Measurements from ENCODE around the gene SLC19A3. TPM values are rescaled to one million over a fixed set of nuclear protein-coding genes. Genes with fewer than 3 reads are reported as not detected.

SLC19A3 gene
- total and polyA plus RNA-seq, 7 donors = 0.11 to 0.69 (median 0.34) TPM; not detected in 1

- no peak for TF ChIP-seq CTCF (IDR thresholded peaks at IDR 0.05)
- H3K27ac ChIP-seq = no peak overlapping the region
- intact Hi-C loops (cut with DNase I) = loop anchor here in 1 of 2 donors (5.0 kb wide), 1 partner anchor 110 kb away; no protein-coding TSS in a partner anchor
- H3K4me3 ChIP-seq = no peak overlapping the region
- 68 to 81% (median 75%) methylated on average over 8 of the region's 8 CpGs for WGBS, 3 donors
- DNase-seq (no peak), ATAC-seq (no peak)
- H3K27me3 ChIP-seq (ENCODE audit: insufficient read depth in 3 of 3, low read length in 2 of 3) = no peaks in the 10 kb centered on the region
- H3K9me3 ChIP-seq = no peaks in the 10 kb centered on the region
- H3K36me3 ChIP-seq (ENCODE audit: insufficient read depth in 1 of 2, low read depth in 1 of 2) = no peaks in the 10 kb centered on the region
- H3K4me1 ChIP-seq = no peaks in the 10 kb centered on the region
Measured at GRCh38 chr2:227657199-227657845, 60.5 kb downstream of the SLC19A3 start.

- WGBS, 3 donors = 9 to 19% (median 15%) methylated on average over 1 of the region's 1 CpG
- H3K4me1 ChIP-seq = no peaks in the 10 kb centered on the region
- H3K9me3 ChIP-seq = no peaks in the 10 kb centered on the region
- no peak for DNase-seq
- ATAC-seq = peak; percentile 42 to 80 (median 68)
- no peak for TF ChIP-seq CTCF (IDR thresholded peaks at IDR 0.05)
- intact Hi-C loops (cut with DNase I) = loop anchor here in 1 of 2 donors (5.0 kb wide), 1 partner anchor 112 kb away; no protein-coding TSS in a partner anchor
- H3K36me3 ChIP-seq (ENCODE audit: insufficient read depth in 1 of 2, low read depth in 1 of 2) = no peaks in the 10 kb centered on the region
- H3K4me3 ChIP-seq = no peak overlapping the region
- H3K27me3 ChIP-seq (ENCODE audit: insufficient read depth in 3 of 3, low read length in 2 of 3) = no peaks in the 10 kb centered on the region
- H3K27ac ChIP-seq = no peak overlapping the region
Measured at GRCh38 chr2:227655454-227655853, 62.4 kb downstream of the SLC19A3 start.

DNA sequence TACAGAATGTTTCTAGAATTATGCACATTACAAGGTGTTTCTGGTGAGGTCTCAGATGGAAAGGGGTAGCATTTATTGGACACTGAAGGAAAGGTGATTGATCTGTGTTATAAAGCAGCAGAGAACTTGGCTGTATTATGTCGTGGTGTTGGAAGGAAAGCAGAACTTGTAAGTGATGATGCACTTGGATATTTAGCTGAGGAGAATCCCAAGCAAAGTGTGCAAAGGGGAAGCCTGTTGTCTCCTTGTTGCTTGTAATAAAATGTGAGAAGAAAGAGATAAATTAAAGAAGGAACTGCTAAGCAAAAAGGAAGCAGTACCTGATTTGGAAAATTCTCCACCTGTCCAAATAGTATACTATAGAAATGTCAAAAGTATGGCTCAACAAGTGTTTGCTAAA is 63.4 kb downstream of the SLC19A3 start:
- ATAC-seq (no peak), DNase-seq (no peak)
- H3K27me3 ChIP-seq (ENCODE audit: insufficient read depth in 3 of 3, low read length in 2 of 3) = no peaks in the 10 kb centered on the region
- no peaks in the 10 kb centered on the region for H3K9me3 ChIP-seq
- no peak for TF ChIP-seq CTCF (IDR thresholded peaks at IDR 0.05)
- H3K36me3 ChIP-seq (ENCODE audit: insufficient read depth in 1 of 2, low read depth in 1 of 2) = no peaks in the 10 kb centered on the region
- H3K4me1 ChIP-seq = no peaks in the 10 kb centered on the region
- WGBS, 3 donors = 57 to 69% (median 68%) methylated on average over 1 of the region's 1 CpG
- H3K27ac ChIP-seq = no peak overlapping the region
- H3K4me3 ChIP-seq = no peak overlapping the region
- intact Hi-C loops (cut with DNase I) = no loop called here

DNA sequence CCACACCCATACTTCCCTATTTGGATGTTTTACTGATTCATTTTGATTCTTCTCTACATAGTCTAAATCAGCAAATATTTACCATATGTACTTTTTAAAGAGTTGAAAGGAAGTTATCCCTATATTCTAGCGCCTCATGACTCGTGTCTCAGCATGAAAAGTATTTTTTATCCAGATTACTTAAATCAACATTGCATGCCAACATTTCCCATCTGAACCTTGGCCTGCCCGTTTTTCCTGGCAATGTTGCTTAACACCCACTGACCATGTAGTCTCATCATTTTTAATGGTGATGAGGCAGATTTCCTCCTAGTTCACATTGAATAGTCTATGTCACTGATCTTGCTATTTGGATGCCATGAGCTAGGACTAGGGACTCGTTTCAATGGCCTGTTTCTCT is 64.4 kb downstream of the SLC19A3 start:
- DNase-seq (no peak), ATAC-seq (no peak)
- WGBS, 3 donors = 17 to 41% (median 36%) methylated on average over 4 of the region's 4 CpGs
- no peak overlapping the region for H3K27ac ChIP-seq
- H3K4me1 ChIP-seq = no peaks in the 10 kb centered on the region
- intact Hi-C loops (cut with DNase I) = no loop called here
- H3K9me3 ChIP-seq = no peaks in the 10 kb centered on the region
- no peaks in the 10 kb centered on the region for H3K27me3 ChIP-seq (ENCODE audit: insufficient read depth in 3 of 3, low read length in 2 of 3)
- H3K4me3 ChIP-seq = no peak overlapping the region
- TF ChIP-seq CTCF (IDR thresholded peaks at IDR 0.05) = no peak
- no peaks in the 10 kb centered on the region for H3K36me3 ChIP-seq (ENCODE audit: insufficient read depth in 1 of 2, low read depth in 1 of 2)

Data from psoas muscle (tissue), 8 donors.